Calu3 (cell line): Measurements from ENCODE around the gene GPC3. TPM values are rescaled to one million over a fixed set of nuclear protein-coding genes. Genes with fewer than 3 reads are reported as not detected.

Source experiments
- BruUV-seq: library from RNA; stranded (reverse); fragments of 400-500 nt; replicated peaks from 2 replicates; lab custom pipeline; 2021; lab: Mats Ljungman, UMichigan
- CTCF ChIA-PET: fragments of 300-600 bp; sonication (Branson Sonifier 250); formaldehyde crosslinking; loops from one replicate; lab custom pipeline; 2022; ENCODE audit warnings: antibody characterized with exemption; lab: Charles Lee
- DNase-seq: peaks from one replicate; pipeline ENCODE4 v3.0.0; 2022
- H3K27ac Mint-ChIP-seq: one replicate; pipeline ENCODE4 v1.8.0; 2022; ENCODE audit warnings: mixed read lengths; ENCODE audit not compliant: unreplicated experiment
- H3K27me3 Mint-ChIP-seq: one replicate; pipeline ENCODE4 v1.8.0; 2022; ENCODE audit warnings: mixed read lengths; ENCODE audit not compliant: unreplicated experiment
- H3K36me3 Mint-ChIP-seq: one replicate; pipeline ENCODE4 v1.8.0; 2022; ENCODE audit warnings: mild to moderate bottlenecking, moderate library complexity, mixed read lengths; ENCODE audit not compliant: insufficient read depth, unreplicated experiment
- H3K4me1 Mint-ChIP-seq: one replicate; pipeline ENCODE4 v1.8.0; 2022; ENCODE audit warnings: mild to moderate bottlenecking, low read depth, mixed read lengths; ENCODE audit not compliant: unreplicated experiment
- H3K4me3 Mint-ChIP-seq: one replicate; pipeline ENCODE4 v1.8.0; 2022; ENCODE audit warnings: mild to moderate bottlenecking, low read depth, moderate library complexity, mixed read lengths; ENCODE audit not compliant: unreplicated experiment
- H3K9me3 Mint-ChIP-seq: one replicate; pipeline ENCODE4 v1.8.0; 2022; ENCODE audit warnings: low read depth, mixed read lengths; ENCODE audit not compliant: unreplicated experiment
- intact Hi-C: fragments of 100-400 bp; cut with micrococcal nuclease; formaldehyde crosslinking; loops from one replicate; pipeline ENCODE4 v1.10.0; 2022; ENCODE audit not compliant: unreplicated experiment
- total RNA-seq: library from RNA; stranded (reverse); gene quantifications from 2 replicates; pipeline ENCODE4 v1.2.3, GENCODE V29; 2022
- TF ChIP-seq, protein P1 (sequence below): fragments of 200-600 bp; IDR thresholded peaks from one replicate; pipeline ENCODE4 v1.8.0; 2022; ENCODE audit warnings: antibody characterized with exemption; ENCODE audit not compliant: unreplicated experiment

The GPC3 gene
- total RNA-seq, 1 experiment from 2014 or later = 2.3 TPM

DNA sequence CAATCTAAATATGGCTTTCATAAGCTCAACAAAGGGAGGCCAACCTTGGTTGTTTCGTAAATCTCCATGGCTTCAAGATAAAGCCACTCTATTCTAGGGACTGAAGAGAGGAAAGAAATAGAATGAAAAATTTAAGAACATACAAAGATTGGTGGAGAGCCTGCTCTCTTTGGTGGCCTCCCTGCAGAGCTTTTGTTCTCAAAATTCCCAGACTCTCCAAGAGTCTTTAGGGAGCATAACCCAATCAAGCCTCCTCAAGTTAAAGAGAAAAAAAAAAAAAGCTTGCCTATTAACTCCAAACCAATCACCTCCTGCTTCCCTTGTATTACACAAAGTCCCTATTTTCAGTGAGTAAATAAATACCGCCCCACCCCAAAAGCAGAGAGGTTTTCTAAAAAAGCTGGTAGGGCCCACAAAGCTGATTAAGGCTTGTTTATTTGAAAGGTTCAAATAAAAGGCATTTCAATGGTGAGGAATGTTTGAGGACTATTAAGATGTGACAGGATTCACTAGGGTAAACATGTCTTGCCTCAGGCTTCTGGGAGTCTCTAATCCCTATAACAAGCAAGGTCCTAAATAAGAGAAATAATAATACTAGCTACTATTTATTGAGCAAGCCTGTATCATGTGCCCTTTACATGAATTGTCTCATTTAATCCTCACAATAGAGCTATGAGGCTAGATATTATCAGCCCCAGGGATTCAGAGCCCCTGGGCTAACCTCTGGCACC lies 71.6 kb downstream of the GPC3 start:
- no peak overlapping the region for H3K4me3 Mint-ChIP-seq
- no peak overlapping the region for H3K27ac Mint-ChIP-seq
- H3K4me1 Mint-ChIP-seq = no peaks in the 10 kb centered on the region
- no peaks in the 10 kb centered on the region for H3K36me3 Mint-ChIP-seq
- intact Hi-C loops = no loop called here
- CTCF ChIA-PET = no interaction called here
- DNase-seq = no peak
- BruUV-seq = no TSS peak
- no peaks in the 10 kb centered on the region for H3K27me3 Mint-ChIP-seq
- TF ChIP-seq, protein P1, sequence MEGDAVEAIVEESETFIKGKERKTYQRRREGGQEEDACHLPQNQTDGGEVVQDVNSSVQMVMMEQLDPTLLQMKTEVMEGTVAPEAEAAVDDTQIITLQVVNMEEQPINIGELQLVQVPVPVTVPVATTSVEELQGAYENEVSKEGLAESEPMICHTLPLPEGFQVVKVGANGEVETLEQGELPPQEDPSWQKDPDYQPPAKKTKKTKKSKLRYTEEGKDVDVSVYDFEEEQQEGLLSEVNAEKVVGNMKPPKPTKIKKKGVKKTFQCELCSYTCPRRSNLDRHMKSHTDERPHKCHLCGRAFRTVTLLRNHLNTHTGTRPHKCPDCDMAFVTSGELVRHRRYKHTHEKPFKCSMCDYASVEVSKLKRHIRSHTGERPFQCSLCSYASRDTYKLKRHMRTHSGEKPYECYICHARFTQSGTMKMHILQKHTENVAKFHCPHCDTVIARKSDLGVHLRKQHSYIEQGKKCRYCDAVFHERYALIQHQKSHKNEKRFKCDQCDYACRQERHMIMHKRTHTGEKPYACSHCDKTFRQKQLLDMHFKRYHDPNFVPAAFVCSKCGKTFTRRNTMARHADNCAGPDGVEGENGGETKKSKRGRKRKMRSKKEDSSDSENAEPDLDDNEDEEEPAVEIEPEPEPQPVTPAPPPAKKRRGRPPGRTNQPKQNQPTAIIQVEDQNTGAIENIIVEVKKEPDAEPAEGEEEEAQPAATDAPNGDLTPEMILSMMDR = no peak
- H3K9me3 Mint-ChIP-seq = no peaks in the 10 kb centered on the region

GRCh38 chrX:133913009-133913408 lies 72.4 kb downstream of the GPC3 start:
- no peaks in the 10 kb centered on the region for H3K9me3 Mint-ChIP-seq
- no peaks in the 10 kb centered on the region for H3K4me1 Mint-ChIP-seq
- H3K27ac Mint-ChIP-seq = no peak overlapping the region
- no TSS peak for BruUV-seq
- intact Hi-C loops = no loop called here
- H3K36me3 Mint-ChIP-seq = no peaks in the 10 kb centered on the region
- no peak overlapping the region for H3K4me3 Mint-ChIP-seq
- CTCF ChIA-PET = no interaction called here
- DNase-seq = no peak
- H3K27me3 Mint-ChIP-seq = no peaks in the 10 kb centered on the region
- TF ChIP-seq, protein P1 = no peak

DNA sequence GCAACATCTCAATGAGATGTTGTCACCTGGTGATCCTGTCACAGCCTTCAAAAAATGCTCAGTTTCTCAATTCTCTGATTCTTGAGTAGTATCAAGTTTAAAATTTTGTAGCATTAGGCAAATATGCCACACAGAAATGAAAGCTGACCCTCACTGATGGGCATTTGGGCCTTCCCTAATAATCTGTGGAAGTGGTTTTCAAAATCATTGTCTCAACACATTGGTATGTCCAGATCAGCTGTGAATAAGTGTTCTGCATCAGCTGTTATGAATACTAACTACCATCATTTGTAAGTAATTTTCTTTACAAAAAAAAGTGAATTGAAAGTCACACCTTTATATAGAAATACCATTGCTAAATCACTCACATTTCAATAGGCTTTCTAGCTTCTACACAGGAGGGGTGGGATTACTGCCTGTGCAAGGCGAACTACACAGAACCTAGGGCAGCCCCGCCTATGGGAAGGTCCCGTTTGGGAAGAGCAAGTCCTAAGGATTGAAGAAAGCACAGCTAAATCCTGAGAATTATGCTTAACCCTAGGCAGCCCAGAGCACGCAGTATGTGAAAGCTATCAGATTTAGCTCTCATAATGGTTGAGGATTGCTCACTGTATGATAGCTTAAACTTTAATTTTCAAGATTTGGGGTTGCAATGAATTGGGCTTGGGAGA lies 73.4 kb downstream of the GPC3 start:
- TF ChIP-seq, protein P1 = no peak
- Mint-ChIP-seq H3K9me3 (no peaks in the 10 kb centered on the region), H3K27ac (no peak overlapping the region), H3K27me3 (no peaks in the 10 kb centered on the region), H3K36me3 (no peaks in the 10 kb centered on the region), H3K4me1 (no peaks in the 10 kb centered on the region), H3K4me3 (no peak overlapping the region)
- CTCF ChIA-PET = interaction anchor here (0.6 kb wide), 1 partner anchor 72 kb away, joined by 3 read pairs; no protein-coding TSS in a partner anchor
- intact Hi-C loops = no loop called here
- no TSS peak for BruUV-seq
- no peak for DNase-seq

- no peak overlapping the region for H3K27ac Mint-ChIP-seq
- no peak overlapping the region for H3K4me3 Mint-ChIP-seq
- CTCF ChIA-PET = no interaction called here
- no TSS peak for BruUV-seq
- no peaks in the 10 kb centered on the region for H3K27me3 Mint-ChIP-seq
- no peaks in the 10 kb centered on the region for H3K36me3 Mint-ChIP-seq
- TF ChIP-seq, protein P1 = no peak
- intact Hi-C loops = no loop called here
- DNase-seq = no peak
- H3K4me1 Mint-ChIP-seq = no peaks in the 10 kb centered on the region
- no peaks in the 10 kb centered on the region for H3K9me3 Mint-ChIP-seq
These were observed 74.9 kb downstream of the GPC3 start for GRCh38 chrX:133910539-133910938.
